GM12874 (cell line): ENCODE measurements around the gene SNX13.

Source experiments
- CTCF ChIP-seq: IDR thresholded peaks from 2 replicates; pipeline ENCODE4 v1.5.1; 2011; ENCODE audit warnings: low read depth, mild to moderate bottlenecking, control low read depth, low read length, moderate library complexity; ENCODE audit not compliant: insufficient read depth

The SNX13 gene

GRCh38 chr7:17849504-17849903 is 90.8 kb downstream of the SNX13 start:
- no peak for TF ChIP-seq CTCF

- TF ChIP-seq CTCF: no peak
These were observed 91.8 kb downstream of the SNX13 start for GRCh38 chr7:17848516-17848915.

GRCh38 chr7:17846935-17847334 is 93.4 kb downstream of the SNX13 start:
- TF ChIP-seq CTCF: no peak

GRCh38 chr7:17845197-17845547 is 95.1 kb downstream of the SNX13 start:
- TF ChIP-seq CTCF: no peak

- TF ChIP-seq CTCF: no peak
These were observed 95.6 kb downstream of the SNX13 start for GRCh38 chr7:17844514-17845196.

GRCh38 chr7:17844022-17844421 is 96.3 kb downstream of the SNX13 start:
- TF ChIP-seq CTCF: no peak

GRCh38 chr7:17843041-17843440 is 97.3 kb downstream of the SNX13 start:
- TF ChIP-seq CTCF: no peak
